PFSK-1 (cell line): ENCODE data around the gene CYTL1.

Source experiments
- POLR2AphosphoS5 ChIP-seq: IDR thresholded peaks from 2 replicates; pipeline ENCODE4 v1.6.1; 2012; ENCODE audit warnings: low read depth, mild to moderate bottlenecking, control low read depth, low read length, moderate library complexity
- SIN3A ChIP-seq: IDR thresholded peaks from 2 replicates; pipeline ENCODE4 v1.6.1; 2012; ENCODE audit warnings: mild to moderate bottlenecking, low read length, moderate library complexity, borderline replicate concordance; ENCODE audit not compliant: insufficient read depth
- TF ChIP-seq, protein P1 (sequence below), 2 experiments: IDR thresholded peaks; 2 replicates each; pipeline versions ENCODE4 v1.6.1 to v1.8.0; 2011 to 2012; ENCODE audit warnings: low read depth in 2 of 2, low read length in 2 of 2, control low read depth in 1 of 2, inconsistent platforms in 1 of 2, mild to moderate bottlenecking in 1 of 2, moderate library complexity in 1 of 2; ENCODE audit not compliant: insufficient read depth in 1 of 2

DNA sequence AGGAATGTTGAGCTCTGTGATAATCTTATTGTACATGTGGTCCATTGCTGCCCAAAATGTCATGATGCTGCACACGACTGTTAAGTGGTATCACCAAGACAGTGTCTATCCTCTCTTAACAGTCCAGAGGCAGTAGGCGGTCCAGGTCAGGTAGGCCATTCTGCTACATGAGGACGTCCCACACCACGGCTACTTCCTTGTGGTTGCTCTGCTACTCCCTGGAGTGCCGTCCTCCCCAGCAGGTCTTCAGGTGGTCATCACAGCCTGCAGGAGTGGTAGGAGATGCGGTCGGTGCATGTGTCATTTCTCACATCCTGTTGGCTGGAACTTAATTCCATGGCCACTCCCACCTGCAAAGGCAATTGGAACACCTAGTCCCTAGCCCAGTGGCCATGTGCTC, 20.5 kb upstream of the CYTL1 start:
- no peak for TF ChIP-seq POLR2AphosphoS5
- TF ChIP-seq, protein P1, sequence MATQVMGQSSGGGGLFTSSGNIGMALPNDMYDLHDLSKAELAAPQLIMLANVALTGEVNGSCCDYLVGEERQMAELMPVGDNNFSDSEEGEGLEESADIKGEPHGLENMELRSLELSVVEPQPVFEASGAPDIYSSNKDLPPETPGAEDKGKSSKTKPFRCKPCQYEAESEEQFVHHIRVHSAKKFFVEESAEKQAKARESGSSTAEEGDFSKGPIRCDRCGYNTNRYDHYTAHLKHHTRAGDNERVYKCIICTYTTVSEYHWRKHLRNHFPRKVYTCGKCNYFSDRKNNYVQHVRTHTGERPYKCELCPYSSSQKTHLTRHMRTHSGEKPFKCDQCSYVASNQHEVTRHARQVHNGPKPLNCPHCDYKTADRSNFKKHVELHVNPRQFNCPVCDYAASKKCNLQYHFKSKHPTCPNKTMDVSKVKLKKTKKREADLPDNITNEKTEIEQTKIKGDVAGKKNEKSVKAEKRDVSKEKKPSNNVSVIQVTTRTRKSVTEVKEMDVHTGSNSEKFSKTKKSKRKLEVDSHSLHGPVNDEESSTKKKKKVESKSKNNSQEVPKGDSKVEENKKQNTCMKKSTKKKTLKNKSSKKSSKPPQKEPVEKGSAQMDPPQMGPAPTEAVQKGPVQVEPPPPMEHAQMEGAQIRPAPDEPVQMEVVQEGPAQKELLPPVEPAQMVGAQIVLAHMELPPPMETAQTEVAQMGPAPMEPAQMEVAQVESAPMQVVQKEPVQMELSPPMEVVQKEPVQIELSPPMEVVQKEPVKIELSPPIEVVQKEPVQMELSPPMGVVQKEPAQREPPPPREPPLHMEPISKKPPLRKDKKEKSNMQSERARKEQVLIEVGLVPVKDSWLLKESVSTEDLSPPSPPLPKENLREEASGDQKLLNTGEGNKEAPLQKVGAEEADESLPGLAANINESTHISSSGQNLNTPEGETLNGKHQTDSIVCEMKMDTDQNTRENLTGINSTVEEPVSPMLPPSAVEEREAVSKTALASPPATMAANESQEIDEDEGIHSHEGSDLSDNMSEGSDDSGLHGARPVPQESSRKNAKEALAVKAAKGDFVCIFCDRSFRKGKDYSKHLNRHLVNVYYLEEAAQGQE (IDR thresholded peaks at IDR 0.05; ENCODE audit: insufficient read depth in 1 of 2, low read depth in 2 of 2, low read length in 2 of 2) = no peak
- no peak for TF ChIP-seq SIN3A
